Endothelial cell of umbilical vein (primary cell): ENCODE results near the gene RAB7B. TPM values are rescaled to one million over a fixed set of nuclear protein-coding genes. Genes with fewer than 3 reads are reported as not detected.

Source experiments
- BruUV-seq: library from RNA; stranded (reverse); fragments of 400-500 nt; replicated peaks from 2 replicates; lab custom pipeline; 2021; lab: Mats Ljungman, UMichigan
- CTCF ChIA-PET: fragments of 300-600, 350-600 bp; sonication (Branson Sonifier 250); formaldehyde crosslinking; loops from one replicate; lab custom pipeline; 2021; ENCODE audit warnings: antibody characterized with exemption, inconsistent platforms; lab: Charles Lee
- POLR2A ChIA-PET: fragments of 300-600, 350-600 bp; sonication (Branson Sonifier 250); formaldehyde crosslinking; loops from one replicate; lab custom pipeline; 2021; ENCODE audit warnings: antibody characterized with exemption, inconsistent platforms; lab: Charles Lee
- DNase-seq: peaks from one replicate; pipeline ENCODE4 v3.0.0-alpha.2; 2011; ENCODE audit warnings: low read depth, low spot score
- FAIRE-seq: peaks from 2 replicates; lab custom pipeline; 2011; peaks lifted over from hg19 to GRCh38; lab: Jason Lieb, UNC
- H2AFZ ChIP-seq: 2 replicates; pipeline ENCODE4 v1.6.0; 2012; ENCODE audit warnings: low read depth, low read length, control low read depth, inconsistent platforms
- H3K27ac ChIP-seq: 2 replicates; pipeline ENCODE4 v1.5.1; 2011; ENCODE audit warnings: low read depth, mild to moderate bottlenecking, control low read depth, low read length, moderate library complexity; ENCODE audit not compliant: insufficient read depth
- H3K27me3 ChIP-seq, 2 experiments: 2 replicates each; pipeline versions ENCODE4 v1.6.0 to v1.6.1; 2011; ENCODE audit warnings: low read length in 2 of 2, mixed read lengths in 1 of 2; ENCODE audit not compliant: control insufficient read depth in 2 of 2, insufficient read depth in 2 of 2
- H3K36me3 ChIP-seq, 2 experiments: 2 replicates in 1 of 2; 3 replicates in 1 of 2; pipeline ENCODE4 v1.5.1; 2011; ENCODE audit warnings: low read length in 2 of 2, mild to moderate bottlenecking in 1 of 2, moderate library complexity in 1 of 2; ENCODE audit not compliant: control insufficient read depth in 2 of 2, insufficient read depth in 2 of 2; ENCODE audit errors: extremely low read depth in 1 of 2
- H3K4me1 ChIP-seq: 3 replicates; pipeline ENCODE4 v1.5.1; 2011; ENCODE audit warnings: mild to moderate bottlenecking, low read length; ENCODE audit not compliant: control insufficient read depth, insufficient read depth; ENCODE audit errors: extremely low read depth
- H3K4me2 ChIP-seq: 2 replicates; pipeline ENCODE4 v1.6.1; 2011; ENCODE audit warnings: low read length, control low read depth, mixed read lengths; ENCODE audit not compliant: insufficient read depth
- H3K4me3 ChIP-seq, 3 experiments: fragments of 200-600 bp in 1 of 3; sonication (generic), shearing (Covaris generic) in 1 of 3; replicated peaks in 1 of 3; 2 replicates each; pipeline ENCODE4 v1.5.1; 2011 to 2016; ENCODE audit warnings: control low read depth in 3 of 3, low read length in 3 of 3, mild to moderate bottlenecking in 2 of 3, inconsistent platforms in 1 of 3, low read depth in 1 of 3, moderate library complexity in 1 of 3; ENCODE audit not compliant: insufficient read depth in 1 of 3
- H3K79me2 ChIP-seq: 2 replicates; pipeline ENCODE4 v1.6.0; 2012; ENCODE audit warnings: low read length, inconsistent platforms; ENCODE audit not compliant: control insufficient read depth, insufficient read depth
- H3K9ac ChIP-seq: replicated peaks from 2 replicates; pipeline ENCODE3; 2011; ENCODE audit warnings: low read length, control low read depth; ENCODE audit not compliant: insufficient read depth; ENCODE audit errors: extremely low read depth
- H3K9me1 ChIP-seq: replicated peaks from 3 replicates; pipeline ENCODE4 v1.6.0; 2011; ENCODE audit warnings: mild to moderate bottlenecking, low read length; ENCODE audit not compliant: control insufficient read depth, insufficient read depth; ENCODE audit errors: extremely low read depth
- H3K9me3 ChIP-seq: replicated peaks from 2 replicates; pipeline ENCODE4 v1.5.1; 2012; ENCODE audit warnings: low read length, inconsistent platforms; ENCODE audit not compliant: control insufficient read depth, insufficient read depth
- H4K20me1 ChIP-seq: replicated peaks from 2 replicates; pipeline ENCODE3; 2011; ENCODE audit warnings: mild to moderate bottlenecking, low read length; ENCODE audit not compliant: control insufficient read depth, insufficient read depth; ENCODE audit errors: extremely low read depth
- CTCF ChIP-seq, 2 donors: IDR thresholded peaks; 1 replicate in 1 of 2; 2 replicates in 1 of 2; pipeline ENCODE4 v1.5.1; 2011; ENCODE audit warnings: low read length in 2 of 2, mild to moderate bottlenecking in 2 of 2, moderate library complexity in 2 of 2, control low read depth in 1 of 2, inconsistent platforms in 1 of 2, low read depth in 1 of 2; ENCODE audit not compliant: insufficient read depth in 1 of 2; ENCODE audit errors: extremely low read depth in 1 of 2
- EZH2 ChIP-seq: IDR thresholded peaks from 2 replicates; pipeline ENCODE4 v1.6.1; 2012; ENCODE audit warnings: borderline replicate concordance, low read depth, mild to moderate bottlenecking, moderate library complexity, low read length, inconsistent platforms; ENCODE audit not compliant: severe bottlenecking
- FOS ChIP-seq: IDR thresholded peaks from 2 replicates; pipeline ENCODE4 v1.6.1; 2011; ENCODE audit warnings: mild to moderate bottlenecking, low read length, moderate library complexity, borderline replicate concordance; ENCODE audit not compliant: insufficient read depth
- GATA2 ChIP-seq: IDR thresholded peaks from 2 replicates; pipeline ENCODE4 v1.7.0; 2011; ENCODE audit warnings: low read depth, mild to moderate bottlenecking, moderate library complexity, mixed read lengths, low read length; ENCODE audit not compliant: insufficient read length, insufficient read depth
- JUN ChIP-seq: IDR thresholded peaks from 2 replicates; pipeline ENCODE4 v1.6.1; 2011; ENCODE audit warnings: borderline replicate concordance, low read depth; ENCODE audit not compliant: insufficient read length, insufficient read depth
- MAX ChIP-seq: IDR thresholded peaks from 2 replicates; pipeline ENCODE4 v1.6.1; 2011; ENCODE audit not compliant: insufficient read depth, insufficient read length
- MYC ChIP-seq: IDR thresholded peaks from one replicate; pipeline ENCODE4 v1.6.1; 2011; ENCODE audit warnings: mild to moderate bottlenecking, low read depth, low read length
- POLR2A ChIP-seq: IDR thresholded peaks from 2 replicates; pipeline ENCODE4 v1.6.1; 2012; ENCODE audit warnings: low read depth, mild to moderate bottlenecking, control low read depth, low read length
- POLR2AphosphoS5 ChIP-seq: IDR thresholded peaks from 2 replicates; pipeline ENCODE4 v1.6.1; 2012; ENCODE audit warnings: low read depth, mild to moderate bottlenecking, control low read depth, low read length, moderate library complexity; ENCODE audit not compliant: insufficient read depth
- dilution Hi-C: fragments of 300-500 bp; cut with MboI; formaldehyde crosslinking; loops from one replicate; pipeline ENCODE4 v1.15.0; 2019; ENCODE audit warnings: low sequenced_read_pairs; ENCODE audit not compliant: extremely low pct_ligation_motif_present
- intact Hi-C: fragments of 100-400 bp; cut with micrococcal nuclease; formaldehyde crosslinking; loops from one replicate; pipeline ENCODE4 v1.10.0; 2022
- polyA plus RNA-seq, 4 experiments: library from polyadenylated mRNA; depleted of rRNA in 3 of 4; stranded (reverse) in 3 of 4; unstranded in 1 of 4; fragments of >200 nt; gene quantifications; 2 replicates each; pipeline versions ENCODE4 v1.2.1 to v1.2.3, GENCODE V29; 2011 to 2012; ENCODE audit warnings: missing spikeins in 1 of 4
- total RNA-seq: library from RNA; stranded (reverse); gene quantifications from 2 replicates; pipeline ENCODE4 v1.2.3, GENCODE V29; 2021

RAB7B gene
- total and polyA plus RNA-seq, 2 donors (not counting 3 experiments of a cell fraction or from before 2014, with no cell fraction given), result 0.15 TPM; not detected in 1

GRCh38 chr1:205928317-205928716, 74.9 kb downstream of the RAB7B start:
- POLR2A ChIA-PET, result no interaction called here
- Histone ChIP-seq H3K4me2 (no peak overlapping the region), H3K27ac (no peak overlapping the region), H3K79me2 (no peaks in the 10 kb centered on the region), H3K4me1 (peaks cover 8% of the 10 kb centered on the region), H3K4me3 (no peak overlapping the region), H3K36me3 (no peaks in the 10 kb centered on the region), H3K9me1 (no peaks in the 10 kb centered on the region), H3K9ac (no peak overlapping the region), H3K9me3 (no peaks in the 10 kb centered on the region), H4K20me1 (no peaks in the 10 kb centered on the region), H3K27me3 (no peaks in the 10 kb centered on the region), H2AFZ (no peak overlapping the region)
- CTCF ChIA-PET, result interaction anchor here (1.1 to 27.5 kb wide), 3 partner anchors 10 to 53 kb away, joined by 3 to 1606 read pairs (median 5); no protein-coding TSS in a partner anchor
- FAIRE-seq (no peak), DNase-seq (no peak)
- no peak for TF ChIP-seq MYC
- no peak for TF ChIP-seq JUN
- TF ChIP-seq CTCF (IDR thresholded peaks at IDR 0.05; ENCODE audit: extremely low read depth in 1 of 2, insufficient read depth in 1 of 2, low read depth in 1 of 2, low read length in 2 of 2), result no peak
- dilution Hi-C loops, result no loop called here
- intact Hi-C loops, result no loop called here
- BruUV-seq, result no TSS peak

- H2AFZ ChIP-seq, result no peak overlapping the region
- no peak overlapping the region for H3K9ac ChIP-seq
- no peak overlapping the region for H3K4me3 ChIP-seq
- H3K27me3 ChIP-seq, result no peaks in the 10 kb centered on the region
- no peaks in the 10 kb centered on the region for H4K20me1 ChIP-seq
- BruUV-seq, result no TSS peak
- H3K4me1 ChIP-seq, result peaks cover 2% of the 10 kb centered on the region
- no peaks in the 10 kb centered on the region for H3K79me2 ChIP-seq
- no peak overlapping the region for H3K4me2 ChIP-seq
- DNase-seq (no peak), FAIRE-seq (no peak)
- intact Hi-C loops (no loop called here), dilution Hi-C loops (no loop called here)
- no peak overlapping the region for H3K27ac ChIP-seq
- POLR2A ChIA-PET, result no interaction called here
- CTCF ChIA-PET, result interaction anchor here (1.1 to 27.5 kb wide), 2 partner anchors 9 to 54 kb away, joined by 5 to 1606 read pairs; no protein-coding TSS in a partner anchor
- no peaks in the 10 kb centered on the region for H3K9me1 ChIP-seq
- H3K36me3 ChIP-seq, result no peaks in the 10 kb centered on the region
- H3K9me3 ChIP-seq, result no peaks in the 10 kb centered on the region
- no peak for TF ChIP-seq POLR2A
- TF ChIP-seq JUN, result no peak
- TF ChIP-seq MAX, result no peak
- no peak for TF ChIP-seq EZH2
- TF ChIP-seq FOS, result no peak
- TF ChIP-seq MYC, result no peak
- TF ChIP-seq CTCF (IDR thresholded peaks at IDR 0.05; ENCODE audit: extremely low read depth in 1 of 2, insufficient read depth in 1 of 2, low read depth in 1 of 2, low read length in 2 of 2), result no peak
- no peak for TF ChIP-seq GATA2
- no peak for TF ChIP-seq POLR2AphosphoS5
Measured at GRCh38 chr1:205927676-205928075, 75.5 kb downstream of the RAB7B start.
